Vagina (tissue), 2 donors: ENCODE measurements around the gene CERKL. TPM values are rescaled to one million over a fixed set of nuclear protein-coding genes. Genes with fewer than 3 reads are reported as not detected.

Experiments
- DNase-seq, 2 donors: peaks; one replicate each; pipeline ENCODE4 v3.0.0-alpha.2; 2017; ENCODE audit errors: extremely low spot score in 2 of 2
- H3K27ac ChIP-seq: fragments of 200-600 bp; sonication (generic); one replicate; pipeline ENCODE4 v1.5.1; 2019
- H3K27me3 ChIP-seq: fragments of 200-600 bp; sonication (generic); one replicate; pipeline ENCODE4 v1.5.1; 2019
- H3K36me3 ChIP-seq, 2 donors: fragments of 200-600 bp; sonication (generic); one replicate each; pipeline ENCODE4 v1.5.1; 2017 to 2019
- H3K4me1 ChIP-seq: fragments of 200-600 bp; sonication (generic); one replicate; pipeline ENCODE4 v1.5.1; 2019
- H3K4me3 ChIP-seq, 2 donors: fragments of 200-600 bp; sonication (generic); 1 replicate in 1 of 2; 2 replicates in 1 of 2; pipeline ENCODE4 v1.5.1; 2016 to 2019
- H3K9me3 ChIP-seq: fragments of 200-600 bp; sonication (generic); one replicate; pipeline ENCODE4 v1.5.1; 2019
- POLR2A ChIP-seq, 2 donors: fragments of 450-650 bp; IDR thresholded peaks; one replicate each; pipeline ENCODE4 v1.6.1; 2017; ENCODE audit warnings: antibody characterized with exemption in 2 of 2, mild to moderate bottlenecking in 2 of 2, moderate library complexity in 2 of 2
- POLR2AphosphoS5 ChIP-seq, 2 donors: sonication (generic); formaldehyde crosslinking; IDR thresholded peaks; one replicate each; pipeline ENCODE4 v1.9.0; 2017; ENCODE audit warnings: antibody characterized with exemption in 2 of 2, mild to moderate bottlenecking in 2 of 2, low read depth in 1 of 2; ENCODE audit not compliant: insufficient read depth in 1 of 2
- intact Hi-C: fragments of 100-400 bp; cut with DNase I; formaldehyde crosslinking; loops from one replicate; pipeline ENCODE4 v1.15.1; 2023
- total RNA-seq: library from RNA; depleted of rRNA; stranded (reverse); fragments of >200 nt; gene quantifications from one replicate; pipeline ENCODE4 v1.2.3, GENCODE V29; 2016
- TF ChIP-seq, protein P1 (sequence below), 3 experiments: fragments of 450-650 bp in 2 of 3; fragments of 200-600 bp in 1 of 3; sonication (generic) in 1 of 3; IDR thresholded peaks; one replicate each; pipeline ENCODE4 v1.5.1; 2017 to 2019; ENCODE audit warnings: antibody characterized with exemption in 3 of 3, mild to moderate bottlenecking in 2 of 3, moderate library complexity in 2 of 3

The CERKL gene
- total RNA-seq, 1 donor from 2014 or later, result not detected

DNA sequence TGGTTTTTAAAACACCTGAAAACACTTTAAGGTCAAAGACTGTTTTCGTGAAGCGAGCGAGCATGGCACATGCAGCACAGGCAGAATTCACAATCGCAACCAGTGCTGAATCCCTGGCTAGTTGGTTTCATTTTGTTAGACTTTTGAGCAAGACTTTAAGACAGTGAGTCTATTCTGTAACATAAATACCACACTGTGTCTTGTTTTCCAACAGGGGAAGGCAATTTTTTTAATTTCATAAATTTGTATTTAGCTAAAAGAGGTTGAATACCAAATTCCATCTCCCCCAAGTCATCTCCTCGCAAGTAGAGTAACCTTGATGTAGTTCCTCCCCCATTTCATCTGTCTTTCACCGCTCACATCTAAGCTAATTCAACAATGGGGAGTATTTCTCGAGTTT, 1.4 kb downstream of the CERKL start:
- H3K27me3 ChIP-seq, result no peaks in the 10 kb centered on the region
- no peak overlapping the region for H3K4me3 ChIP-seq
- intact Hi-C loops, result no loop called here
- H3K9me3 ChIP-seq, result no peaks in the 10 kb centered on the region
- TF ChIP-seq POLR2A (IDR thresholded peaks at IDR 0.05), result no peak
- TF ChIP-seq, protein P1, sequence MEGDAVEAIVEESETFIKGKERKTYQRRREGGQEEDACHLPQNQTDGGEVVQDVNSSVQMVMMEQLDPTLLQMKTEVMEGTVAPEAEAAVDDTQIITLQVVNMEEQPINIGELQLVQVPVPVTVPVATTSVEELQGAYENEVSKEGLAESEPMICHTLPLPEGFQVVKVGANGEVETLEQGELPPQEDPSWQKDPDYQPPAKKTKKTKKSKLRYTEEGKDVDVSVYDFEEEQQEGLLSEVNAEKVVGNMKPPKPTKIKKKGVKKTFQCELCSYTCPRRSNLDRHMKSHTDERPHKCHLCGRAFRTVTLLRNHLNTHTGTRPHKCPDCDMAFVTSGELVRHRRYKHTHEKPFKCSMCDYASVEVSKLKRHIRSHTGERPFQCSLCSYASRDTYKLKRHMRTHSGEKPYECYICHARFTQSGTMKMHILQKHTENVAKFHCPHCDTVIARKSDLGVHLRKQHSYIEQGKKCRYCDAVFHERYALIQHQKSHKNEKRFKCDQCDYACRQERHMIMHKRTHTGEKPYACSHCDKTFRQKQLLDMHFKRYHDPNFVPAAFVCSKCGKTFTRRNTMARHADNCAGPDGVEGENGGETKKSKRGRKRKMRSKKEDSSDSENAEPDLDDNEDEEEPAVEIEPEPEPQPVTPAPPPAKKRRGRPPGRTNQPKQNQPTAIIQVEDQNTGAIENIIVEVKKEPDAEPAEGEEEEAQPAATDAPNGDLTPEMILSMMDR (IDR thresholded peaks at IDR 0.05), result no peak
- no peak for TF ChIP-seq POLR2AphosphoS5 (IDR thresholded peaks at IDR 0.05; ENCODE audit: insufficient read depth in 1 of 2, low read depth in 1 of 2)
- H3K4me1 ChIP-seq, result peaks cover 12% of the 10 kb centered on the region
- no peak for DNase-seq
- H3K27ac ChIP-seq, result no peak overlapping the region
- no peaks in the 10 kb centered on the region for H3K36me3 ChIP-seq

GRCh38 chr2:181649436-181649979, 7.4 kb downstream of the CERKL start:
- Histone ChIP-seq H3K27me3 (no peaks in the 10 kb centered on the region), H3K27ac (no peak overlapping the region), H3K36me3 (no peaks in the 10 kb centered on the region), H3K4me3 (no peak overlapping the region), H3K4me1 (no peaks in the 10 kb centered on the region), H3K9me3 (no peaks in the 10 kb centered on the region)
- no peak for TF ChIP-seq POLR2A (IDR thresholded peaks at IDR 0.05)
- TF ChIP-seq POLR2AphosphoS5 (IDR thresholded peaks at IDR 0.05; ENCODE audit: insufficient read depth in 1 of 2, low read depth in 1 of 2), result no peak
- no peak for DNase-seq
- intact Hi-C loops, result no loop called here

DNA sequence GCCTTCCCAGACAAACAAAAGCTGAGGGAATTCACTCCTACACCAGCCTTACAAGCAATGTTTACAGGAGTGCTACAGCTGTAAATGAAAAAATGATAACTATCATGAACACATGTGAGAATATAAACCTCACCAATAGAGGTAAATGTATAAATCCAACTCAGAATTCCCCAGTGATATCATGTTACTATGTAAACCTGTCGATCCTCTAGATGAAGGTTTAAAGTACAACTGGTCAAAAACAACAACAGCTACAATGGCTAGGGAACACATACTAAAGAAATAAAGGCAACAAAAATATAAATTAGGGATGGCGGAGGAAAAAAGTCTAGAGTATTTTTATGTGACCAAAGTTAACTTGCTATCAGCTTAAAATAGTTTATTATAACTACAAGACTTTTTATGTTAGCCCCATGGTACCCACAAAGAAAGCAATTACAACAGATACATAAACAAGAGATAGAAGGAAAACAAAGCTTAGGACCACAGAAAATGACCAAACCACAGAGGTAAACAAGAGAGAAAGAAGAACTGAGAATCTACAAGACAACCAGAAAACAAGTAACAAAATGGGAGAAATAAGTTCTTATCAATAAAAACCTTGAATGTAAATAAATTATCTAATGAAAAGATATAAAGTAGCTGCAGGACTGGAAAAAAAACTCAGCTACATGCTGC, 8.3 kb downstream of the CERKL start:
- Histone ChIP-seq H3K9me3 (no peaks in the 10 kb centered on the region), H3K4me3 (no peak overlapping the region), H3K27me3 (no peaks in the 10 kb centered on the region), H3K36me3 (no peaks in the 10 kb centered on the region), H3K27ac (no peak overlapping the region), H3K4me1 (no peaks in the 10 kb centered on the region)
- no peak for DNase-seq
- intact Hi-C loops, result no loop called here
- TF ChIP-seq, protein P1 (IDR thresholded peaks at IDR 0.05), result no peak
- TF ChIP-seq POLR2AphosphoS5 (IDR thresholded peaks at IDR 0.05; ENCODE audit: insufficient read depth in 1 of 2, low read depth in 1 of 2) (no peak), POLR2A (IDR thresholded peaks at IDR 0.05) (no peak)

DNA sequence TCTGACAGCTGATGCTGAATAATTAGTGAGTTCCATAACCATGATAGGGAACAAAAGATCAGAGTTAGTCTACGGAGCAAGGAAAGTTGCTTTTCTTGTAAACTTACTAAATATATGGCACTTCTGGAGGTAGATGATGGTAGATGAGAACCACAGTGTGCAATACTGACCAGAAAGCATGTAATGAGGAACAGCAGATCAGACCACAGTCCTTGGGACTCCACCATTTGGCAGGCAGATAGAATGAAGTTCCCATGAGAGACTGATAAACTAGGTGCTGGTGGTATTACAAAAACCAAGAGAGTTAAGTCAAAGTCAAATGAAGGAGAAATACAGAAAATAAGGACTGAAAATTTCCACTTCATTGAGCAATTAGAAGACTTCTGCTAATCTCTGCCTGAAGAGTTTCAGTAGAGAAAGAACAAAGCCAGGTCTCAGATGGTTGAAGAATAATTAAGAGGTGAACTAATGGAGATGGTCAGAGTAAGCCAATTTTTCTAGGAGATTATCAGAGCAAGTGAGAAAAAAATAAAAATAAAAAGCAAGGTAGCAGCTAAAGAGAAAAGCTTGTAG, 10.4 kb downstream of the CERKL start:
- Histone ChIP-seq H3K27ac (no peak overlapping the region), H3K36me3 (no peaks in the 10 kb centered on the region), H3K4me1 (no peaks in the 10 kb centered on the region), H3K4me3 (no peak overlapping the region), H3K27me3 (no peaks in the 10 kb centered on the region), H3K9me3 (no peaks in the 10 kb centered on the region)
- intact Hi-C loops, result no loop called here
- DNase-seq, result no peak
- no peak for TF ChIP-seq POLR2A (IDR thresholded peaks at IDR 0.05)

- DNase-seq, result no peak
- no peaks in the 10 kb centered on the region for H3K27me3 ChIP-seq
- no peaks in the 10 kb centered on the region for H3K36me3 ChIP-seq
- H3K4me1 ChIP-seq, result no peaks in the 10 kb centered on the region
- intact Hi-C loops, result no loop called here
- H3K27ac ChIP-seq, result no peak overlapping the region
- TF ChIP-seq, protein P1 (IDR thresholded peaks at IDR 0.05), result no peak
- H3K9me3 ChIP-seq, result no peaks in the 10 kb centered on the region
- no peak overlapping the region for H3K4me3 ChIP-seq
Observed at GRCh38 chr2:181643151-181643550, 13.8 kb downstream of the CERKL start.

GRCh38 chr2:181642086-181642485, 14.8 kb downstream of the CERKL start:
- no peaks in the 10 kb centered on the region for H3K36me3 ChIP-seq
- H3K4me1 ChIP-seq, result no peaks in the 10 kb centered on the region
- no peak overlapping the region for H3K4me3 ChIP-seq
- no peak overlapping the region for H3K27ac ChIP-seq
- TF ChIP-seq POLR2AphosphoS5 (IDR thresholded peaks at IDR 0.05; ENCODE audit: insufficient read depth in 1 of 2, low read depth in 1 of 2) (no peak), POLR2A (IDR thresholded peaks at IDR 0.05) (no peak)
- TF ChIP-seq, protein P1 (IDR thresholded peaks at IDR 0.05), result no peak
- no peak for DNase-seq
- H3K9me3 ChIP-seq, result no peaks in the 10 kb centered on the region
- intact Hi-C loops, result no loop called here
- H3K27me3 ChIP-seq, result no peaks in the 10 kb centered on the region
